ENCODE data around the gene AOX1. TPM values are rescaled to one million over a fixed set of nuclear protein-coding genes. Genes with fewer than 3 reads are reported as not detected.
"Not testable (repeated sequence)": the region's sequence is repeated elsewhere in the genome, so short reads cannot be mapped to it uniquely, and the experiment has no call there.

Gene AOX1
- 3.8 and 6.3 TPM in 2 replicates for total RNA-seq

GRCh38 chr2:200585730-200586643 lies at the start of gene AOX1:
AOX1 (plus strand) TSS chr2:200586014; CDS start chr2:200586109, 95 bp downstream.
- DNase-seq (ENCODE audit: extremely low read depth, low read depth, low spot score): no peak

GRCh38 chr2:200538139-200538538 lies 47.7 kb upstream of the AOX1 start:
- no peak for DNase-seq (ENCODE audit: extremely low read depth, low read depth, low spot score)

- DNase-seq (ENCODE audit: extremely low read depth, low read depth, low spot score): no peak
Observed at GRCh38 chr2:200540793-200541192, 45.0 kb upstream of the AOX1 start.

- not testable (repeated sequence) for DNase-seq (ENCODE audit: extremely low read depth, low read depth, low spot score)
Observed at GRCh38 chr2:200566596-200566995, 19.2 kb upstream of the AOX1 start.

GRCh38 chr2:200567932-200568331 lies 17.9 kb upstream of the AOX1 start:
- DNase-seq (ENCODE audit: extremely low read depth, low read depth, low spot score): no peak

- DNase-seq (ENCODE audit: extremely low read depth, low read depth, low spot score): no peak
Observed at GRCh38 chr2:200575957-200576356, 9.9 kb upstream of the AOX1 start.

- DNase-seq (ENCODE audit: extremely low read depth, low read depth, low spot score): no peak
Observed at GRCh38 chr2:200577027-200577426, 8.8 kb upstream of the AOX1 start.

- DNase-seq (ENCODE audit: extremely low read depth, low read depth, low spot score): no peak
Observed at GRCh38 chr2:200578778-200579177, 7.0 kb upstream of the AOX1 start.

GRCh38 chr2:200584639-200585038 lies 1.2 kb upstream of the AOX1 start:
- DNase-seq (ENCODE audit: extremely low read depth, low read depth, low spot score): no peak

GRCh38 chr2:200585340-200585729 lies 479 bp upstream of the AOX1 start:
- no peak for DNase-seq (ENCODE audit: extremely low read depth, low read depth, low spot score)

GRCh38 chr2:200586644-200586975 lies 796 bp downstream of the AOX1 start:
- no peak for DNase-seq (ENCODE audit: extremely low read depth, low read depth, low spot score)

GRCh38 chr2:200587007-200587616 lies 1.3 kb downstream of the AOX1 start:
- DNase-seq (ENCODE audit: extremely low read depth, low read depth, low spot score): no peak

- no peak for DNase-seq (ENCODE audit: extremely low read depth, low read depth, low spot score)
Observed at GRCh38 chr2:200588076-200588678, 2.4 kb downstream of the AOX1 start.

- DNase-seq (ENCODE audit: extremely low read depth, low read depth, low spot score): no peak
Observed at GRCh38 chr2:200590090-200590489, 4.3 kb downstream of the AOX1 start.

GRCh38 chr2:200591308-200591707 lies 5.5 kb downstream of the AOX1 start:
- DNase-seq (ENCODE audit: extremely low read depth, low read depth, low spot score): no peak

GRCh38 chr2:200592406-200593075 lies 6.7 kb downstream of the AOX1 start:
- no peak for DNase-seq (ENCODE audit: extremely low read depth, low read depth, low spot score)

- DNase-seq (ENCODE audit: extremely low read depth, low read depth, low spot score): no peak
Observed at GRCh38 chr2:200593905-200594304, 8.1 kb downstream of the AOX1 start.

GRCh38 chr2:200595913-200596312 lies 10.1 kb downstream of the AOX1 start:
- no peak for DNase-seq (ENCODE audit: extremely low read depth, low read depth, low spot score)

GRCh38 chr2:200596774-200597570 lies 11.2 kb downstream of the AOX1 start:
- DNase-seq (ENCODE audit: extremely low read depth, low read depth, low spot score): no peak

- no peak for DNase-seq (ENCODE audit: extremely low read depth, low read depth, low spot score)
Observed at GRCh38 chr2:200599206-200599605, 13.4 kb downstream of the AOX1 start.
